ENCODE results near the gene DYNC2H1. TPM values are rescaled to one million over a fixed set of nuclear protein-coding genes. Genes with fewer than 3 reads are reported as not detected.

Gene DYNC2H1
- polyA plus RNA-seq, 1 donor (not counting 4 experiments of a cell fraction or from before 2014, with no cell fraction given): 18.5 TPM

GRCh38 chr11:103091801-103092524 is 17.3 kb upstream of the DYNC2H1 start, which contains the start of gene DCUN1D5:
DCUN1D5 (minus strand) TSS chr11:103092160; CDS start chr11:103091872, 288 bp downstream.
- Histone ChIP-seq H3K4me1 (ENCODE audit: control insufficient read depth, extremely low read depth, insufficient read depth, low read length) (peaks cover 22% of the 10 kb centered on the region), H3K79me2 (ENCODE audit: control insufficient read depth, insufficient read depth, low read length) (peaks cover 50% of the 10 kb centered on the region), H3K9me1 (ENCODE audit: control insufficient read depth, extremely low read depth, insufficient read depth, low read length) (no peaks in the 10 kb centered on the region), H3K36me3 (ENCODE audit: control insufficient read depth in 2 of 2, extremely low read depth in 1 of 2, insufficient read depth in 2 of 2, low read length in 2 of 2) (peaks cover 0 to 5% of the 10 kb centered on the region in 2 experiments), H4K20me1 (ENCODE audit: control insufficient read depth, extremely low read depth, insufficient read depth, low read length) (no peaks in the 10 kb centered on the region), H3K27ac (ENCODE audit: control insufficient read depth, insufficient read depth, low read length) (peak within 1 kb of the TSS; percentile 90), H2AFZ (ENCODE audit: control insufficient read depth, low read length) (peak within 1 kb of the TSS; percentile 91), H3K9ac (ENCODE audit: control insufficient read depth, extremely low read depth, insufficient read depth, low read length) (peak within 1 kb of the TSS; percentile 96), H3K4me3 (ENCODE audit: control insufficient read depth in 2 of 3, extremely low read depth in 1 of 3, insufficient read depth in 2 of 3, low read depth in 1 of 3, low read length in 3 of 3) (peak within 1 kb of the TSS; percentile 86 to 99 (median 87)), H3K27me3 (ENCODE audit: control insufficient read depth, extremely low read depth, insufficient read depth, low read length) (no peaks in the 10 kb centered on the region), H3K9me3 (ENCODE audit: control insufficient read depth, low read depth, low read length) (no peaks in the 10 kb centered on the region), H3K4me2 (ENCODE audit: control insufficient read depth, extremely low read depth, insufficient read depth, low read depth, low read length) (peak within 1 kb of the TSS; percentile 95)
- FAIRE-seq (peak; percentile 91), DNase-seq (ENCODE audit: low read depth, low spot score) (peak; percentile 64)
- TF ChIP-seq CTCF (optimal IDR thresholded peaks at IDR 0.05 in 1 of 3, IDR thresholded peaks at IDR 0.05 in 1 of 3, conservative IDR thresholded peaks at IDR 0.05 in 1 of 3; ENCODE audit: extremely low read depth in 1 of 3, insufficient read depth in 2 of 3, low read length in 3 of 3) (no peak), EZH2 (IDR thresholded peaks at IDR 0.05; ENCODE audit: low read length) (no peak)
- dilution Hi-C loops (cut with MboI; ENCODE audit: extremely low pct_ligation_motif_present, low sequenced_read_pairs): no loop called here

GRCh38 chr11:103097279-103097678 is 11.9 kb upstream of the DYNC2H1 start:
- H3K27ac ChIP-seq (ENCODE audit: control insufficient read depth, insufficient read depth, low read length): no peak overlapping the region
- H3K9me1 ChIP-seq (ENCODE audit: control insufficient read depth, extremely low read depth, insufficient read depth, low read length): no peaks in the 10 kb centered on the region
- TF ChIP-seq EZH2 (IDR thresholded peaks at IDR 0.05; ENCODE audit: low read length): no peak
- no peak for TF ChIP-seq CTCF (optimal IDR thresholded peaks at IDR 0.05 in 1 of 3, IDR thresholded peaks at IDR 0.05 in 1 of 3, conservative IDR thresholded peaks at IDR 0.05 in 1 of 3; ENCODE audit: extremely low read depth in 1 of 3, insufficient read depth in 2 of 3, low read length in 3 of 3)
- H3K4me2 ChIP-seq (ENCODE audit: control insufficient read depth, extremely low read depth, insufficient read depth, low read depth, low read length): no peak overlapping the region
- DNase-seq (ENCODE audit: low read depth, low spot score) (no peak), FAIRE-seq (no peak)
- no peaks in the 10 kb centered on the region for H3K9me3 ChIP-seq (ENCODE audit: control insufficient read depth, low read depth, low read length)
- no peaks in the 10 kb centered on the region for H4K20me1 ChIP-seq (ENCODE audit: control insufficient read depth, extremely low read depth, insufficient read depth, low read length)
- no peaks in the 10 kb centered on the region for H3K79me2 ChIP-seq (ENCODE audit: control insufficient read depth, insufficient read depth, low read length)
- no peak overlapping the region for H2AFZ ChIP-seq (ENCODE audit: control insufficient read depth, low read length)
- H3K4me1 ChIP-seq (ENCODE audit: control insufficient read depth, extremely low read depth, insufficient read depth, low read length): peaks cover 6% of the 10 kb centered on the region
- no peaks in the 10 kb centered on the region for H3K36me3 ChIP-seq (ENCODE audit: control insufficient read depth in 2 of 2, extremely low read depth in 1 of 2, insufficient read depth in 2 of 2, low read length in 2 of 2)
- H3K9ac ChIP-seq (ENCODE audit: control insufficient read depth, extremely low read depth, insufficient read depth, low read length): no peak overlapping the region
- H3K4me3 ChIP-seq (ENCODE audit: control insufficient read depth in 2 of 3, extremely low read depth in 1 of 3, insufficient read depth in 2 of 3, low read depth in 1 of 3, low read length in 3 of 3): no peak overlapping the region
- H3K27me3 ChIP-seq (ENCODE audit: control insufficient read depth, extremely low read depth, insufficient read depth, low read length): no peaks in the 10 kb centered on the region
- dilution Hi-C loops (cut with MboI; ENCODE audit: extremely low pct_ligation_motif_present, low sequenced_read_pairs): no loop called here
